Fibroblast of skin of right quadriceps (primary cell): ENCODE measurements around the gene ACSL3.
"Not testable (repeated sequence)": the region's sequence is repeated elsewhere in the genome, so short reads cannot be mapped to it uniquely, and the experiment has no call there.

Experiments
- DNase-seq: peaks from one replicate; pipeline ENCODE4 v3.0.0-alpha.2; 2013

The ACSL3 gene

DNA sequence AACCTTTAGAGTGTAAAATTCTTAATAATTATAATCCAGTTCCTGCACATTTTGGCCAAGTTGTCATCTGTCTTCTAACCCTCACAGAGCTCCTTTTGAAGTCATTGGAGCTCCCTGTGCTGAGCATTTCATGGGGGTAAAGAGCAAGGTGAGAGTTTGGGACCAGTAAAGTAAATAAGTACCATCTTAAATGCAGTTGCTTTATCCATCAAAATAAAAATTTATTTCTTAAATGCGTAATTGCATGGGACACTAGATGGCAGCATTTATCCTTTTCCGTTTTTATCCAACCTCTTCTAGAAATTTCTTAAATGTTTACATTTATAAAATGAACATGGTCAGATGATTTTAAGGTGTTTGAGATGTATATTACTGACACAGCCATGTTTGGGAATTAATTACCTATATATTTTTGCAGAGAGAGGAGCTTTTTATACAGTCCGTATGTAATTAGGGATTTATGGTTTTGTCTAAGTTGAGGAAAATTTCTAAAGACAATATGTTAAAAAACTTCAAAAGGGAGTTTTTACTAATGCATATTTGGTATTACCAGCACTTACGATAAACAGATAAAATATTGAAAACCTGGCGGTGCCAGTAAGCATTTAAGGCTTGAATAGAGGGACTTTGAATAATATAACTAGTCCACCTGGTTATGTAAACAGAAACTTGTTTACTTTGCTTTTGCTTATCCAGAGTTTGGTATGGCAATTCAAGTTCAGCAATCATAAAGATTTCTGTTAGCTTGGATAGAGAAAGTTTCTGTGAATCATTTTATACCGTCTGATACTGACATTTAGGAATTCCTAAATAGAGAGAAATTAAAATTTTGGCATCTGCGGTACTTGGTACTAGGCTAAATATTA, 54.5 kb downstream of the ACSL3 start:
- peak; percentile 32 for DNase-seq

DNA sequence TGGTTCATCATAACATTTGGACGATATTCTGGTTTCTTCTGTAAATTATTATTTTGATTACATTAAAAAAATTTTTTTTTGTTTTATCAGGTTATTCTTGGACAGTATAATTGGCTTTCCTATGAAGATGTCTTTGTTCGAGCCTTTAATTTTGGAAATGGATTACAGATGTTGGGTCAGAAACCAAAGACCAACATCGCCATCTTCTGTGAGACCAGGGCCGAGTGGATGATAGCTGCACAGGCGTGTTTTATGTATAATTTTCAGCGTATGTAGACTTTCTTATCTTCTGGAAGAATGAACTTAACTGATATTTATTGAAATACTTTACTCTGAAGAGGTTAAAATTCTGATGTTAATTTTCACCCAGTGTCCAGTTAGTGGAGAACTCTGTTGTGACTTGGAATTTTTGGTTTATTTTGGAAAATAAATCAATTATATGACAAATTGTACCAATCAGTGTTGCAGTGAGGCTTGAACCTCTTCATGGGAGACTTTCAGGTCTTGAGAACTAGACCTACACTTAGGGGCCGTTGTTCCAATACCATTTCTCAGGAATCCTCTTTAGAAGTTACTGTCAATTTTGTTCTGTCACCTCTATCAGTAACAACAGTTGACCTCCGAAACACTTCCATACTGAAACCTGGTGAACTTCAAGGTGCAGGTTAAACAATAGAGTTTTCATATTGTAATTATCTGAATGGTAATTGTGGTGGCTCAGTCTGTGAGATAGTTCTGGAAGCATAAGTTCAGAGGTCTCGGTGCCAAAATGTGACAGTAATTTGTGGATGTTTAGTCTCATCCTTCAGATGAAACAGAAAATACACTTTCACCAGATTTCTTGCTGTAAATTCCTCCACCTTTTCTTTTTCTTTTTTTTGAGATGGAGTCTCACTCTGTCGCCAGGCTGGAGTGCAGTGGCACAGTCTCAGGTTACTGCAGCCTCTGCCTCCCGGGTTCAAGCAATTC, 55.7 kb downstream of the ACSL3 start:
- no peak for DNase-seq

DNA sequence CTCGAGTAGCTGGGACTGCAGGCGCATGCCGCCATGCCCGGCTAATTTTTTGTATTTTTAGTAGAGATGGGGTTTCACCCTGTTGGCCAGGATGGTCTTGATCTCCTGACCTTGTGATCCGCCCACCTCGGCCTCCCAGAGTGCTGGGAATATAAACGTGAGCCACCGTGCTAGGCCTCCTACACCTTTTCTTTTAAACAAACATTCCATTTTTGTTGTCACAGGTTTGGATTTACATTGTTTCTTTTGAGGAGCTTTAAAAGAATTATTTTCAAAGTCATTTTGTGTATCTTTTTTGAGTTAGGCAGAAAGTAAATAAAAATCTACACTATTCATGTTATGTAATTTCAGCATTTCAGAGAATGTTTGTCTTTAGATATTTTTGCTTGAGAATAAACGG, 56.4 kb downstream of the ACSL3 start:
- DNase-seq: not testable (repeated sequence)

GRCh38 chr2:222919841-222920526, 59.1 kb downstream of the ACSL3 start:
- DNase-seq: peak; percentile 93

DNA sequence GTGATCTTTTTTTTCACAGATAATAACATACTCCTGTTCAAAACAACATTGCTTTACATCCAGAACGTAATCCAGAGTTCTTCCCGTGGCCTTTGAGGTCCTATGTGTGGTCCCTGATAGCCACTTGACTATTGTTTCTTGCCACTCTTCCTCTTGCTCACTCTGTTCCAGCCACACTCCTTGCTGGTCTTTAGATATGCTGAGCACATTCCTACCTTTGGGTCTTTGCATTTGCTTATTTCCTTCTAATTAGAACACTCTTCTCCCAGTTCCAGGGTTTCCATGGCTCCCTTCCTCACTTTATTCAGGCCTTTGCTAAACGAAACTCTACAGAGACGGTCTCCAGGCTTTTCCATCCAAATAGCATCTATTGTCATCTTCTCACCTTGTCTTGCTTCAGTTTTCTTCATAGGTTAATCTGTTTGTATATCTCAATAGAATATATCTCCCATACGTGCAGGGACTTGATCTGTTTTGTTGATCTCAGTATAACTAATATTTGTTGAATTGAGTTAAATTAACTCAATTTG, 59.9 kb downstream of the ACSL3 start:
- no peak for DNase-seq

- no peak for DNase-seq
These were observed 61.4 kb downstream of the ACSL3 start for GRCh38 chr2:222922019-222922800.

- no peak for DNase-seq
These were observed 66.1 kb downstream of the ACSL3 start for GRCh38 chr2:222926915-222927314.

GRCh38 chr2:222927600-222927999, 66.8 kb downstream of the ACSL3 start:
- DNase-seq: no peak

DNA sequence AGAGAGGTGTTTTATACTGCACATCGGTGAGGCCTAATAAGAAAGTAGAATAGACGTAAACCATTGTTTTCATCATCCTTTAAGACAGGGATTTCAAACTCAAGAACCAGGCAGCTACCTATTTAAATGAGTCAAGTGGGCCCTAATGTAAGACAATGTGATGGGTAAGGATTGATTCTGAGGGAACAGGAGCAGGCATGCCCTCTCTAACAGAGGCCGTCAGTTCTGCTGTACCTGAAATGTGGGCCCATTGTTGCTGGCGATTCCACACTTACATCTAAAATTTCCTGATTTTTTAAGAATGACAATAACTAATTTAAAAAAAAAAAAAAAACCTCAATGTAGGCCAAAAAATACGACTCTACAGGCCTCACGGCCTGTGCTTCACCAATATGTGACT, 67.5 kb downstream of the ACSL3 start:
- DNase-seq: no peak

DNA sequence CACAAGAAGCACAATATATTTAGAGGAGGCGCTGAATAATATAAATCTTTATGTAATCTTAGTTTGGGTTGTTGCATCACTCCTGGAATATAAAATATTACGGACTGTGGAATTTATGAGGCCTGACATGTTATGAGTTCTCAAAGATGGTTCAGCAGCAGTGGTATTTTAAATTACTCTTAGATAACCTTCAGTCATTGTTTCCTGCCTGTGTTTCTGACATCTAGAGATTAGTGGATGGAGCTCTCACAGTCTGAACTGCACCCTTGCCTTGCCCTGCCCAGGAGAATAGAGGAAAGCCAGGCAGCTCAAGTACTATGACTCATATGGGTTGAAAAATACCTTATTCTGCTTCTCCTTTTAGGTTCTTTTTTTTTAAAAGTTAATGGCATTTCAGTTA, 70.0 kb downstream of the ACSL3 start:
- DNase-seq: no peak

DNA sequence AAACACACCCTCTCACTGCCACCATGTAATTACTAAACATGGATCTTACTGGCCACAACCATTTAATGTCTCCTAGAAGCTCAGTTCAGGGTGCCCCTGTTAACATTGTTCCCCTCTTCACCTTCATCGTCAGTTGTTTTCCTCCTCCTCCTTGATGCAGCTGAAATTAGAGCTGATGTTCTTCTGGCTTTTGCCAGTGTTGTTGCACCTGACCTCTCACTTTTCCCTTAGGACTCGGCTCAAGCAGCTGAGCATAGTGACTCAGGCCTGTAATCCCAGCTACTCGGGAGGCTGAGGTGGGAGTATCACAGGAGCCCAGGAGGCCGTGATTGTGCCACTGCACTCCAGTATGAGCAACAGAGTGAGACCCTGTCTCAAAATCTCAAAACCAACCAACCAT, 70.8 kb downstream of the ACSL3 start:
- no peak for DNase-seq

- no peak for DNase-seq
These were observed 72.6 kb downstream of the ACSL3 start for GRCh38 chr2:222933458-222933857.

DNA sequence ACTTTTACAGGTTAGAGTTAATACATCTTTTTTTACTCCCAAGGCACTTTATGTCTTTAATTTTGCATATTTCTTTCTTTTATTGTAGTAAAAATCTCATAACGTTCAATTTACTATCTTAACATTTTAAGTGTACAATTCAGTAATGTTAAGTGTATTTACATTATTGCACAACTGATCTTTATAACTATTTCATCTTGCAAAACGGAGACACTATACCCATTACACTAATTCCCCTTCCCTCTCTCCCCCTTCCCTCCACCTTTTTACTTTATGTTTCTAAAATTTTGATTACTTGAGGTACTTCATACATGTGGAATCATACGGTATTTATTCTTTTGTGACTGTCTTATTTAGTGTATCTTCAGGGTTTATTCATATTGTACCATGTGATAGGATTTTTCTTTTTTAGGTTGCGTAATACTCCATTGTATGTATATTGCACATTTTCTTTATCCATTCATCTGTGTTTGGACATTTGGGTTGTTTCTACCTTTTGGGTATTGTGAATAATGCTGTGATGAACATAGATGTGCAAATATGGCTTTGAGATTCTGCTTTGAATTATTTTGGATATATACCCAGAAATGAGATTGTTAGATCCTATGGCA, 75.0 kb downstream of the ACSL3 start:
- DNase-seq: no peak

GRCh38 chr2:222936705-222937104, 75.9 kb downstream of the ACSL3 start:
- DNase-seq: no peak

GRCh38 chr2:222938327-222938726, 77.5 kb downstream of the ACSL3 start:
- DNase-seq: no peak

GRCh38 chr2:222939208-222939856, 78.5 kb downstream of the ACSL3 start:
- peak; percentile 61 for DNase-seq

DNA sequence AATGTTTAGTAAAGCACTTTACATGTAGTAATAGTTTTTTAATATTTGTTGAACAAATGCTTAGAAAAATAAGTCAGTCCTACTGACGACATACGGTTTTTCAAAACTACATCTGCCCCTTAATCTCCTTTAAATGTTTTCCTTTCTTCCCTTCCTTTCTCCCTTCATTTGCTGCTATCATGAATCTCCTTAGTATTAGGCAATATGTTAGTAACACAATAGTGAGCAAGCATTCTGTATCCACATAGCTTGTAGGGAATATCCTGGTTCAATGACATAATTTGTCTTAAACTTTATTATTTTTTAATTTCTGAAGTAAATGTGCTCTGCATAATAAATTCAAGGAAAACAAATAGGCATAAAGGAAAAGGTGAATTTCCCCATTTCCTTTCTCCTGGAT, 79.1 kb downstream of the ACSL3 start:
- no peak for DNase-seq

DNA sequence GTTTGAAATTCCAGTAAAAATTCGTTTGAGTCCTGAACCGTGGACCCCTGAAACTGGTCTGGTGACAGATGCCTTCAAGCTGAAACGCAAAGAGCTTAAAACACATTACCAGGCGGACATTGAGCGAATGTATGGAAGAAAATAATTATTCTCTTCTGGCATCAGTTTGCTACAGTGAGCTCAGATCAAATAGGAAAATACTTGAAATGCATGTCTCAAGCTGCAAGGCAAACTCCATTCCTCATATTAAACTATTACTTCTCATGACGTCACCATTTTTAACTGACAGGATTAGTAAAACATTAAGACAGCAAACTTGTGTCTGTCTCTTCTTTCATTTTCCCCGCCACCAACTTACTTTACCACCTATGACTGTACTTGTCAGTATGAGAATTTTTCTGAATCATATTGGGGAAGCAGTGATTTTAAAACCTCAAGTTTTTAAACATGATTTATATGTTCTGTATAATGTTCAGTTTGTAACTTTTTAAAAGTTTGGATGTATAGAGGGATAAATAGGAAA, 80.7 kb downstream of the ACSL3 start:
- DNase-seq: peak; percentile 56

- DNase-seq: no peak
These were observed 81.7 kb downstream of the ACSL3 start for GRCh38 chr2:222942561-222942960.

DNA sequence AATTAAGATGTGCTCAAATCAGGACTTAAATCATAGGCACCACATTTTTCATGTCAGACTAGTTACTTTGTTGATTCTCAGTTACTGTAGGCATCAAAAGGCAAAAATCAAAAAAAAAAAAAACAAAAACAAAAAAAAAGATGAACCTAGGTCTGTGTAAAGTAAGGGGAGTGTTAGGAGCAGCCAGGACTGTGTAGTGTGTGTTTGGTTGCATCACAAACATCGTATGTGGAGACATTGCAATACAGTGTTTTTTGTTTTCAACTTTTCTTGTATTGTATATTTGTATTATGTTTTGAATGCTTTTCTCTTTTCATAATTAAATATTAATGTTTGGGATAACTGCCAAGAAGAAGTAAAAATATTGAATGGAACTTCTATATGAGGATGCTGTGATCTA, 82.1 kb downstream of the ACSL3 start:
- no peak for DNase-seq

DNA sequence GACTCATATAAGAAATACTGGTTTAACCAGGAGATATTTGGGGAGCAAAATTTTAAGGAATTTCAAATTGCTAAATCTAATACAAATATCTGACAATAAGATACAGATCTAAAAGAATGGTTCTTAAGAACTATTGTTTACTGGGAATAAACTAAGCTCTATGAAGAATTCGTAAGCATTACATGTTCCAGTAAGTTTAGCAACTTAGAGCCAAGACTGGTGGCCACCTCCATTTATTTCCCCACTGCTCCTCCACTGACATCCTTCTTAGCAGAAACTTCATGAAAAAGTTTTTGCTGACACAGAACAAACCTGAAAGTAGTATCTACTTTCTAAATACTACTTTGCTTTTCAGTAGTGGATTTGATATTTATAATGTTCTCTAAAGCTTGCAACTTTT, 83.0 kb downstream of the ACSL3 start:
- no peak for DNase-seq
